Testis (tissue), 3 donors: Measurements from ENCODE around the gene FBN1. TPM values are rescaled to one million over a fixed set of nuclear protein-coding genes. Genes with fewer than 3 reads are reported as not detected.

Source experiments
- DNase-seq: peaks from one replicate; pipeline ENCODE4 v3.0.0-alpha.2; 2019
- H3K27ac ChIP-seq, 2 donors: fragments of 200-600 bp; sonication (generic); one replicate each; pipeline ENCODE4 v1.5.1; 2019
- H3K27me3 ChIP-seq: fragments of 200-600 bp; sonication (generic); one replicate; pipeline ENCODE4 v1.5.1; 2019
- H3K36me3 ChIP-seq: fragments of 200-600 bp; sonication (generic); one replicate; pipeline ENCODE4 v1.5.1; 2017; ENCODE audit warnings: low read depth; ENCODE audit errors: missing control alignments
- H3K4me1 ChIP-seq: fragments of 200-600 bp; sonication (generic); one replicate; pipeline ENCODE4 v1.5.1; 2019
- H3K4me3 ChIP-seq, 2 donors: fragments of 200-600 bp; sonication (generic); one replicate each; pipeline ENCODE4 v1.5.1; 2017 to 2019
- H3K9me3 ChIP-seq: fragments of 200-600 bp; sonication (generic); one replicate; pipeline ENCODE4 v1.5.1; 2017
- POLR2A ChIP-seq: fragments of 450-650 bp; IDR thresholded peaks from one replicate; pipeline ENCODE4 v1.6.1; 2017; ENCODE audit warnings: antibody characterized with exemption, mild to moderate bottlenecking, moderate library complexity
- WGBS, 2 donors: methylation state at CpG; one replicate each; pipeline ENCODE4 v1.1.5; 2018; 5-methylcytosine and 5-hydroxymethylcytosine counted together
- intact Hi-C: fragments of 100-400 bp; cut with DNase I; formaldehyde crosslinking; loops from one replicate; pipeline ENCODE4 v1.15.1; 2023; ENCODE audit warnings: low total_unique reads
- polyA plus RNA-seq: library from polyadenylated mRNA; stranded (reverse); fragments of 350-450 nt; fragmentation: Illumina TruSeq; extraction: RNeasy Lipid Tissue Mini Kit (QIAGEN cat#74804); gene quantifications from one replicate; pipeline ENCODE4 v1.2.3, GENCODE V29; 2014; ENCODE audit warnings: low read depth, low replicate concordance; ENCODE audit not compliant: insufficient read depth
- total RNA-seq, 2 donors: library from RNA; depleted of rRNA; stranded (reverse); fragments of >200 nt; gene quantifications; one replicate each; pipeline ENCODE4 v1.2.3, GENCODE V29; 2016
- TF ChIP-seq, protein P1 (sequence below), 3 experiments: fragments of 450-650 bp in 2 of 3; fragments of 200-600 bp in 1 of 3; sonication (generic) in 1 of 3; IDR thresholded peaks; one replicate each; pipeline ENCODE4 v1.5.1; 2016 to 2019; ENCODE audit warnings: antibody characterized with exemption in 3 of 3, mild to moderate bottlenecking in 2 of 3, moderate library complexity in 1 of 3

The FBN1 gene
- total and polyA plus RNA-seq, 3 donors from 2014 or later: 48.5 to 77.1 (median 68.7) TPM

DNA sequence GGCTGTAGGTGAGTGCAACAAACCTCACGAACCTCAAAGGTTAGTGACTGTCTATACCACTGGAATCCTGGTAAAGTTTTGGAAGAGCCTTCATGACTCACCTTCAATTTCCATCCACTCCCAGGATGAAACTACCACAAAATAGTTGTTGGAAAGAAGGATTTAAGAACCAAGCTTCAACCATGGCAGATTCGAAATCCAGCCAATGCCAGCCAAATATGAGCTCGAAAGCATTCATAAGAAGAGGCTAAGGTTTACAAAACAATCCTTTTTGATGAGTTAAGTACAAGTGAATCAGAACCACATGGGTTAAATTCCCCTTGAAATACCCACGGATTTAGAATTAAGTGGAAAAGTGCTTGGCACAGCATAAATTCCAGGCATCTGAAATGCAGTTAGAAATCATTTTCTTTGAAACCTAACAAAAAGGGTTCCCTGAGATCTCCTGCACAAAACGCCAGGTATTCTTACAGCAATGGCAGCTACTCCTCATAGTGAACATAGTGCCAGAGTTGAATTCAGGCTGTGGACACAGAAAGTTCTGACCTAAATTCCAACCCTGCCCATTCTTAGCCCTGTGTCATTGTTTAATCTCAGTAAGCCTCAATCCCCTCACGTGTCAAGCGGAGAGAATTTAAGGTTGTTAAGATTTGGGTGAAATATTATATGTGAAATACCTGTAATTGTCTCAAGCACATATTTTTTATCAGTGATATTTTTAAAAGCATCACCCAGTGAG lies 89.2 kb downstream of the FBN1 start:
- H3K27me3 ChIP-seq: no peaks in the 10 kb centered on the region
- no peak for TF ChIP-seq POLR2A
- TF ChIP-seq, protein P1, sequence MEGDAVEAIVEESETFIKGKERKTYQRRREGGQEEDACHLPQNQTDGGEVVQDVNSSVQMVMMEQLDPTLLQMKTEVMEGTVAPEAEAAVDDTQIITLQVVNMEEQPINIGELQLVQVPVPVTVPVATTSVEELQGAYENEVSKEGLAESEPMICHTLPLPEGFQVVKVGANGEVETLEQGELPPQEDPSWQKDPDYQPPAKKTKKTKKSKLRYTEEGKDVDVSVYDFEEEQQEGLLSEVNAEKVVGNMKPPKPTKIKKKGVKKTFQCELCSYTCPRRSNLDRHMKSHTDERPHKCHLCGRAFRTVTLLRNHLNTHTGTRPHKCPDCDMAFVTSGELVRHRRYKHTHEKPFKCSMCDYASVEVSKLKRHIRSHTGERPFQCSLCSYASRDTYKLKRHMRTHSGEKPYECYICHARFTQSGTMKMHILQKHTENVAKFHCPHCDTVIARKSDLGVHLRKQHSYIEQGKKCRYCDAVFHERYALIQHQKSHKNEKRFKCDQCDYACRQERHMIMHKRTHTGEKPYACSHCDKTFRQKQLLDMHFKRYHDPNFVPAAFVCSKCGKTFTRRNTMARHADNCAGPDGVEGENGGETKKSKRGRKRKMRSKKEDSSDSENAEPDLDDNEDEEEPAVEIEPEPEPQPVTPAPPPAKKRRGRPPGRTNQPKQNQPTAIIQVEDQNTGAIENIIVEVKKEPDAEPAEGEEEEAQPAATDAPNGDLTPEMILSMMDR (IDR thresholded peaks at IDR 0.05): no peak
- no peak overlapping the region for H3K4me3 ChIP-seq
- 73 to 83% methylated on average over 7 of the region's 7 CpGs for WGBS, 2 donors
- intact Hi-C loops: no loop called here
- no peak for DNase-seq
- H3K4me1 ChIP-seq: peaks cover 12% of the 10 kb centered on the region
- H3K9me3 ChIP-seq: no peaks in the 10 kb centered on the region
- H3K27ac ChIP-seq: no peak overlapping the region
- H3K36me3 ChIP-seq: no peaks in the 10 kb centered on the region

DNA sequence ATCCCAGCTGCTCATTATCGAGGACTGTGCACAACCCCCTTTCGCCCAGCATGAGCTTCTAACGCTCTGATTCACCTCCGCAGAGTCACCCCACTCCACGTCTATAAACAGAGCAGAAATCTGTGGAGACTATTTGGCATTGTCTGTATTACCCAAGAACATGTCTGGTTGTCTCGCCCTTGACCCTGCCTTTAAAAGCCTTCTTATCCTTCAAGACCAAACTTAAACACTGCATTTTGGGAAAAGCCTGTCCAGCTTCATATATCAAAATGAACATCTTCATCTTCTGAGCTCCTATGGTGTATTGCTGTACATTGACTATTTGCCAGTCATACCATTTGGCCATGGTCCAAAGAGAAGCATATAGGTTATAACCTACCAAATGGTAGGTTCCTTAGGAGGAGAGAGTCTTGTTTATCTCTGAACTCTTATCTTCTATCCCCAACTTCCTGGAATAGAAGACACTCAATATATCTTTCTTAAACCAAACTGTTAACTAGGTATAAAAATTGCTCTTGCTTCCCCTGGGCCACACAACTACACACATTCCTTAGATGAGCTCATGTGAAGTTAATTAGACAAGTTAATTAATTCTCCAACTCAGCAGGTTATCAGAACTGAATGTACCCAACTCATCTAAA lies 90.1 kb downstream of the FBN1 start:
- TF ChIP-seq, protein P1 (IDR thresholded peaks at IDR 0.05): no peak
- TF ChIP-seq POLR2A: no peak
- intact Hi-C loops: no loop called here
- no peak overlapping the region for H3K27ac ChIP-seq
- H3K4me3 ChIP-seq: no peak overlapping the region
- H3K4me1 ChIP-seq: peaks cover 12% of the 10 kb centered on the region
- WGBS, 2 donors: 56 to 61% methylated on average over 6 of the region's 6 CpGs
- no peaks in the 10 kb centered on the region for H3K36me3 ChIP-seq
- H3K27me3 ChIP-seq: no peaks in the 10 kb centered on the region
- no peak for DNase-seq
- no peaks in the 10 kb centered on the region for H3K9me3 ChIP-seq

DNA sequence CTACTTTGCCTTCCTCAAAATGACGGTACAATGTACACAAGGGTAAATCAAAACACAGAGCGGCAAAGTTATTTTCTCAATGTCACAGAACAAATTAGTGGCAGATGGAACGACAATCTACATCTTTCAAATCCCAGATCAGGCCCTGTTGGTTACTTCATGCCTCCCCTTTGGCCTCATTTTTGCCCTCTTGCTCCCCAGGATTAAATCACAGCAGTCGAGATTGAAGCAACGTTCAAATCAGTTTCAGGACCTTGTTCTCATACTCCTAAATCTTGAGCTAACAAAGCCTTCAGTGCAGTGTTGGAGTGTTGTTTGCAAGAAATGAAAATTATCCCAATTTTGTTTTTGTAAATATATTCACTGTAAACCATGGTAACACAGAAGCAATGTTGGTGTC lies 91.4 kb downstream of the FBN1 start:
- Histone ChIP-seq H3K27me3 (no peaks in the 10 kb centered on the region), H3K4me3 (no peak overlapping the region), H3K36me3 (no peaks in the 10 kb centered on the region), H3K9me3 (no peaks in the 10 kb centered on the region), H3K4me1 (peaks cover 4% of the 10 kb centered on the region), H3K27ac (no peak overlapping the region)
- no peak for DNase-seq
- WGBS, 2 donors: 65 to 67% methylated on average over 5 of the region's 5 CpGs
- intact Hi-C loops: no loop called here
- TF ChIP-seq, protein P1 (IDR thresholded peaks at IDR 0.05): no peak
- no peak for TF ChIP-seq POLR2A

DNA sequence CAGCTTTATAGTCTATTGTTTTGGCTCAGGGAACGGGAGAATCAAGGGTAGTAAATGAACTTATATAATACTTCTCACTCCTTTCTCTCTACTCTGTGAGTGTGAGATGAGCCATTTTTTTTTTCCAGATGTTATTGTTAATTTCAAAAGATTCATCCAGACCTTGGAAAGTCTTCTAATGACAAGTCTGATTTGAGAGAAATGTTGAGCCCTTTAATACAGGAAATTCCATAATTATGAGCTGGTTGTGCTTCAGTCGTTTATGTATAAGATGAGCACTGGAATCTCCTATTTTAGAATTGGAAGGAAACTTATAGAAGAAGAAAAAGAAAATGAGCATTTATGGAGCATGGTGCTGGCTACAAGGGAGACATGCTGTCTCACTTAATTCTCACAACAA lies 92.0 kb downstream of the FBN1 start:
- TF ChIP-seq, protein P1 (IDR thresholded peaks at IDR 0.05): no peak
- no peak for TF ChIP-seq POLR2A
- Histone ChIP-seq H3K4me1 (peaks cover 1% of the 10 kb centered on the region), H3K36me3 (no peaks in the 10 kb centered on the region), H3K27me3 (no peaks in the 10 kb centered on the region), H3K27ac (no peak overlapping the region), H3K4me3 (no peak overlapping the region), H3K9me3 (no peaks in the 10 kb centered on the region)
- intact Hi-C loops: no loop called here
- no peak for DNase-seq
- 65 to 70% methylated on average over 2 of the region's 2 CpGs for WGBS, 2 donors
